ENCODE results near the gene C1QTNF7. TPM values are rescaled to one million over a fixed set of nuclear protein-coding genes. Genes with fewer than 3 reads are reported as not detected.

C1QTNF7 gene
- total RNA-seq, 1 donor from 2014 or later: not detected

DNA sequence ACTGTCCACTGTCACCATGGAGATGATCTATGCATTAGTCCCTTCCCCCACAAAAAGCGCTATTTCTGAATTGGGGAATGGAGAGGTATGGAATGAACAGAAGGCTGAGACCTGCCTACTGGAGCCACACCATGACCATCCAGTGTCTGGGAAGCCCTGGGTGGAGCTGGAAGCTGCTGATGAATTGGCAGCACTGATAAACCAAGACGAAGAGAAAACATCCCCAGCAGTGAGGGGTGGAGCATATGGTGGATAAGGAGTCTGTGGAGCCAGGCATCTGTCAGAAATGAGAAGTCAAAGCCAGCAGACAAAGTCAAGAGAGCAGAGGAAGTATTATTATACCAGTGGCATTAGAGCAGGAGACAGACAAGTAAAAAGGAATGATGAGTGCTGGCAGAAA is 55.0 kb downstream of the C1QTNF7 start:
- Mint-ChIP-seq H3K9me3 (ENCODE audit: unreplicated experiment) (peaks cover 1% of the 10 kb centered on the region), H3K36me3 (ENCODE audit: unreplicated experiment) (no peaks in the 10 kb centered on the region), H3K4me3 (ENCODE audit: unreplicated experiment) (no peak overlapping the region), H3K27ac (ENCODE audit: unreplicated experiment) (no peak overlapping the region), H3K4me1 (ENCODE audit: low read depth, unreplicated experiment) (peaks cover 13% of the 10 kb centered on the region), H3K27me3 (ENCODE audit: unreplicated experiment) (peaks cover 3% of the 10 kb centered on the region)
- TF ChIP-seq CTCF (IDR thresholded peaks at IDR 0.05; ENCODE audit: partially characterized antibody, unreplicated experiment): no peak
- DNase-seq: no peak

- Mint-ChIP-seq H3K4me3 (ENCODE audit: unreplicated experiment) (no peak overlapping the region), H3K9me3 (ENCODE audit: unreplicated experiment) (no peaks in the 10 kb centered on the region), H3K4me1 (ENCODE audit: low read depth, unreplicated experiment) (peaks cover under 1% of the 10 kb centered on the region), H3K27ac (ENCODE audit: unreplicated experiment) (no peak overlapping the region), H3K27me3 (ENCODE audit: unreplicated experiment) (no peaks in the 10 kb centered on the region), H3K36me3 (ENCODE audit: unreplicated experiment) (peaks cover 10% of the 10 kb centered on the region)
- no peak for TF ChIP-seq CTCF (IDR thresholded peaks at IDR 0.05; ENCODE audit: partially characterized antibody, unreplicated experiment)
- DNase-seq: no peak
These were observed 60.3 kb downstream of the C1QTNF7 start for GRCh38 chr4:15488136-15488535.

GRCh38 chr4:15488658-15489470 is 61.0 kb downstream of the C1QTNF7 start:
- TF ChIP-seq CTCF (IDR thresholded peaks at IDR 0.05; ENCODE audit: partially characterized antibody, unreplicated experiment): no peak
- Mint-ChIP-seq H3K9me3 (ENCODE audit: unreplicated experiment) (no peaks in the 10 kb centered on the region), H3K36me3 (ENCODE audit: unreplicated experiment) (peaks cover 10% of the 10 kb centered on the region), H3K27me3 (ENCODE audit: unreplicated experiment) (no peaks in the 10 kb centered on the region), H3K4me1 (ENCODE audit: low read depth, unreplicated experiment) (no peaks in the 10 kb centered on the region), H3K4me3 (ENCODE audit: unreplicated experiment) (no peak overlapping the region), H3K27ac (ENCODE audit: unreplicated experiment) (no peak overlapping the region)
- no peak for DNase-seq

DNA sequence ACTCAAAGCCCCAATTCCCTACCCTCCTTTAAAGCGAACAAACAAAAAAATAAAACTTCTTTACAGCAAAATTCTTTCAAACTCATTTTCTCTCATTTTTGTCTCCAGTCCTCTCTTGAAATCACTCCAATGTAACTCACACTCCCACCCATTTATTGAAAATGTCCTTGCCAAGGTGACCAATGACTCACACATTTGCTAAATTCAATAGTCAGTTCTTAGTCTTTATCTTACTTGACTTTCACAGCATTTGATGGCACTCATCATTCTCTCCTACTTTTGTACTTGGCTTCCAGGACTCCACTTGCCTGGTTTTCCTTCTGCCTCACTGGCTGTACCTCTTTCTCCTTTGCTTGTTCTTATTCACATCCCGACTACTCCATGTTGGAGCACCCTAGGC is 61.7 kb downstream of the C1QTNF7 start:
- peaks cover 10% of the 10 kb centered on the region for H3K36me3 Mint-ChIP-seq (ENCODE audit: unreplicated experiment)
- DNase-seq: no peak
- H3K27me3 Mint-ChIP-seq (ENCODE audit: unreplicated experiment): no peaks in the 10 kb centered on the region
- H3K9me3 Mint-ChIP-seq (ENCODE audit: unreplicated experiment): no peaks in the 10 kb centered on the region
- H3K27ac Mint-ChIP-seq (ENCODE audit: unreplicated experiment): no peak overlapping the region
- H3K4me3 Mint-ChIP-seq (ENCODE audit: unreplicated experiment): no peak overlapping the region
- no peaks in the 10 kb centered on the region for H3K4me1 Mint-ChIP-seq (ENCODE audit: low read depth, unreplicated experiment)
- TF ChIP-seq CTCF (IDR thresholded peaks at IDR 0.05; ENCODE audit: partially characterized antibody, unreplicated experiment): no peak

- no peak for TF ChIP-seq CTCF (IDR thresholded peaks at IDR 0.05; ENCODE audit: partially characterized antibody, unreplicated experiment)
- Mint-ChIP-seq H3K9me3 (ENCODE audit: unreplicated experiment) (no peaks in the 10 kb centered on the region), H3K27me3 (ENCODE audit: unreplicated experiment) (no peaks in the 10 kb centered on the region), H3K4me3 (ENCODE audit: unreplicated experiment) (no peak overlapping the region), H3K36me3 (ENCODE audit: unreplicated experiment) (peaks cover 12% of the 10 kb centered on the region), H3K4me1 (ENCODE audit: low read depth, unreplicated experiment) (no peaks in the 10 kb centered on the region), H3K27ac (ENCODE audit: unreplicated experiment) (no peak overlapping the region)
- no peak for DNase-seq
These were observed 65.6 kb downstream of the C1QTNF7 start for GRCh38 chr4:15493411-15493810.

Measured in glutamatergic neuron (in vitro differentiated cells).